ENCODE measurements around the gene LYZL2. TPM values are rescaled to one million over a fixed set of nuclear protein-coding genes. Genes with fewer than 3 reads are reported as not detected.

Gene LYZL2
- total RNA-seq, 1 experiment from 2014 or later = not detected

- Mint-ChIP-seq H3K4me1 (ENCODE audit: low read depth, unreplicated experiment) (peaks cover under 1% of the 10 kb centered on the region), H3K36me3 (ENCODE audit: insufficient read depth, unreplicated experiment) (no peaks in the 10 kb centered on the region), H3K27me3 (ENCODE audit: insufficient read depth, unreplicated experiment) (no peaks in the 10 kb centered on the region), H3K9me3 (ENCODE audit: unreplicated experiment) (no peaks in the 10 kb centered on the region), H3K4me3 (ENCODE audit: unreplicated experiment) (no peak overlapping the region), H3K27ac (ENCODE audit: unreplicated experiment) (no peak overlapping the region)
- Histone ChIP-seq H3K27me3 (replicated peaks; ENCODE audit: control insufficient read depth, insufficient read depth, low read length) (no peaks in the 10 kb centered on the region), H3K36me3 (ENCODE audit: control insufficient read depth, insufficient read depth, low read length) (no peaks in the 10 kb centered on the region), H3K4me3 (ENCODE audit: low read depth, low read length) (no peak overlapping the region), H3K4me1 (no peaks in the 10 kb centered on the region), H3K9me3 (no peaks in the 10 kb centered on the region)
- no peak for DNase-seq
- BruUV-seq (replicated peaks) = no TSS peak
- intact Hi-C loops (cut with micrococcal nuclease; ENCODE audit: unreplicated experiment) = no loop called here
- ChIA-PET POLR2A (no interaction called here), CTCF (no interaction called here)
- TF ChIP-seq CTCF (IDR thresholded peaks at IDR 0.05; ENCODE audit: insufficient read depth in 1 of 2, low read depth in 1 of 2, low read length in 1 of 2, severe bottlenecking in 1 of 2, unreplicated experiment in 1 of 2) = no peak
Measured at GRCh38 chr10:30576641-30577040, 52.9 kb downstream of the LYZL2 start.

- no peak overlapping the region for H3K4me3 ChIP-seq (ENCODE audit: low read depth, low read length)
- Mint-ChIP-seq H3K27ac (ENCODE audit: unreplicated experiment) (no peak overlapping the region), H3K27me3 (ENCODE audit: insufficient read depth, unreplicated experiment) (no peaks in the 10 kb centered on the region), H3K4me1 (ENCODE audit: low read depth, unreplicated experiment) (no peaks in the 10 kb centered on the region), H3K36me3 (ENCODE audit: insufficient read depth, unreplicated experiment) (no peaks in the 10 kb centered on the region), H3K9me3 (ENCODE audit: unreplicated experiment) (peaks cover 17% of the 10 kb centered on the region), H3K4me3 (ENCODE audit: unreplicated experiment) (no peak overlapping the region)
- CTCF ChIA-PET = no interaction called here
- H3K27me3 ChIP-seq (replicated peaks; ENCODE audit: control insufficient read depth, insufficient read depth, low read length) = no peaks in the 10 kb centered on the region
- H3K36me3 ChIP-seq (ENCODE audit: control insufficient read depth, insufficient read depth, low read length) = no peaks in the 10 kb centered on the region
- no peaks in the 10 kb centered on the region for H3K4me1 ChIP-seq
- no peak for TF ChIP-seq CTCF (IDR thresholded peaks at IDR 0.05; ENCODE audit: insufficient read depth in 1 of 2, low read depth in 1 of 2, low read length in 1 of 2, severe bottlenecking in 1 of 2, unreplicated experiment in 1 of 2)
- intact Hi-C loops (cut with micrococcal nuclease; ENCODE audit: unreplicated experiment) = no loop called here
- DNase-seq = no peak
- no TSS peak for BruUV-seq (replicated peaks)
- POLR2A ChIA-PET = no interaction called here
- peaks cover 11% of the 10 kb centered on the region; the same call in 1 of the 2 replicates for H3K9me3 ChIP-seq
Measured at GRCh38 chr10:30574432-30574796, 55.1 kb downstream of the LYZL2 start.

GRCh38 chr10:30573721-30574431, 55.7 kb downstream of the LYZL2 start:
- no peak overlapping the region for H3K27ac Mint-ChIP-seq (ENCODE audit: unreplicated experiment)
- no peaks in the 10 kb centered on the region for H3K4me1 ChIP-seq
- no peaks in the 10 kb centered on the region for H3K36me3 ChIP-seq (ENCODE audit: control insufficient read depth, insufficient read depth, low read length)
- H3K27me3 Mint-ChIP-seq (ENCODE audit: insufficient read depth, unreplicated experiment) = no peaks in the 10 kb centered on the region
- DNase-seq = no peak
- H3K4me1 Mint-ChIP-seq (ENCODE audit: low read depth, unreplicated experiment) = no peaks in the 10 kb centered on the region
- H3K4me3 Mint-ChIP-seq (ENCODE audit: unreplicated experiment) = no peak overlapping the region
- no peak overlapping the region for H3K4me3 ChIP-seq (ENCODE audit: low read depth, low read length)
- H3K9me3 Mint-ChIP-seq (ENCODE audit: unreplicated experiment) = peaks cover 17% of the 10 kb centered on the region
- no peak for TF ChIP-seq CTCF (IDR thresholded peaks at IDR 0.05; ENCODE audit: insufficient read depth in 1 of 2, low read depth in 1 of 2, low read length in 1 of 2, severe bottlenecking in 1 of 2, unreplicated experiment in 1 of 2)
- no peaks in the 10 kb centered on the region for H3K27me3 ChIP-seq (replicated peaks; ENCODE audit: control insufficient read depth, insufficient read depth, low read length)
- no peaks in the 10 kb centered on the region for H3K36me3 Mint-ChIP-seq (ENCODE audit: insufficient read depth, unreplicated experiment)
- peaks cover 11% of the 10 kb centered on the region; the same call in 1 of the 2 replicates for H3K9me3 ChIP-seq
- ChIA-PET CTCF (no interaction called here), POLR2A (no interaction called here)
- BruUV-seq (replicated peaks) = no TSS peak
- intact Hi-C loops (cut with micrococcal nuclease; ENCODE audit: unreplicated experiment) = no loop called here
